ENCODE data around the gene DRC7.
"Not testable (repeated sequence)": the region's sequence is repeated elsewhere in the genome, so short reads cannot be mapped to it uniquely, and the experiment has no call there.

The DRC7 gene

DNA sequence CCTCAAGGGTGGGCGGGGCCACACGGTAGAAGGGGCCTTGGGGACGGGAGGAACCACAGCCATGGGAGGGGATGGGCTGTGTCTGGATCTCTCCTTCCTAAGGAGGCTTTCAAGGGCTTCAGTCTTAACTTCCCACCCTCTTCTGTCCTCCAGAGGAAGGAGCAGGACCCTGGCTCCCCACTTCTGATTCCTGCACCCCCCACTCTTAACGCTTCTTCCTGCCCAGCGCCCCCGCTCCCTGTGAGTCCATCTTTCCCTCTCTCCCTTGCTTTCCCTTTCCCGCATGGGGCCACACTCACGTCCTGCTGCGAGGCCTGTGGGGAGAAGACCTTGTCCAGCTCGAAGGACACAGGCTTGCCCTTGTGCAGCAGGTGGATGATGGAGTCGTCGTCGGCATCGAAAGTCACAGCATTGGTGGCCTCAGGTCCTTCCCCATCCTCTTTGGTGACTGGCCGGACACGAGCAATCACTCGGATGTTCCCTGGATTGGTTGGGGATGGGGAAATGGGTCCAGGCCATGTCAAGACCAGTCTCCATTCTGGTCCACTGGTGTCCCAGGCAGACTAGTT is 70.6 kb downstream of the DRC7 start:
- DNase-seq, result no peak

DNA sequence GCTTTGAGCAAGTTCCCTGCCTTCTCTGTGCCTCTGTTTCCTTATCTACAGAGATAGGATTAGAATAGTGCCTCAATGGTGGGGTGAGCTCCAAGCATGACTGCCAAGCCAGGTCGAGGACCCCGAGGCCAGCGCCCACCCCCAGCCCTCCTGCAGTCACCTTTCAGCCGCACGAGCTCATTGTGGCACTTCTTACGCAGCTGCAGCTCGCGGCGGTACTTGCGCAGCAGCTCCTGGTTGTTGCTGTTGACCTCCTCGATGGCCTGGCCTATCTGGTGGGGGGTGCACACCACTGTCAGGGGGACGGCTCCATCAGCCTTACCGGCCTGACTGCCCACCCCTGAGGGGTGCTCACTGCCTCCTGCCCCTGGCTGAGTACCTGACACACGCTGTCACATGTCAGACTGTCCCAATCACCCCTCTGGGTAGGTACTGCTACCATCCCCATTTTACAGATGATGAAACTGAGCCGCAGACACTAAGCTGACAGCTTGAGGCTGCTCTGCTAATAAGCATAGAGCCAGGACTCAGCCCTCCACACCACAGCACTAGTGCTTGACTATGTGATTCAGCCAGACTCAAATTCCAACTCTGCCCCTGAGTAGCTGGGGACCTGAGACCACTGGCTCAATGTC is 72.2 kb downstream of the DRC7 start:
- DNase-seq, result no peak

DNA sequence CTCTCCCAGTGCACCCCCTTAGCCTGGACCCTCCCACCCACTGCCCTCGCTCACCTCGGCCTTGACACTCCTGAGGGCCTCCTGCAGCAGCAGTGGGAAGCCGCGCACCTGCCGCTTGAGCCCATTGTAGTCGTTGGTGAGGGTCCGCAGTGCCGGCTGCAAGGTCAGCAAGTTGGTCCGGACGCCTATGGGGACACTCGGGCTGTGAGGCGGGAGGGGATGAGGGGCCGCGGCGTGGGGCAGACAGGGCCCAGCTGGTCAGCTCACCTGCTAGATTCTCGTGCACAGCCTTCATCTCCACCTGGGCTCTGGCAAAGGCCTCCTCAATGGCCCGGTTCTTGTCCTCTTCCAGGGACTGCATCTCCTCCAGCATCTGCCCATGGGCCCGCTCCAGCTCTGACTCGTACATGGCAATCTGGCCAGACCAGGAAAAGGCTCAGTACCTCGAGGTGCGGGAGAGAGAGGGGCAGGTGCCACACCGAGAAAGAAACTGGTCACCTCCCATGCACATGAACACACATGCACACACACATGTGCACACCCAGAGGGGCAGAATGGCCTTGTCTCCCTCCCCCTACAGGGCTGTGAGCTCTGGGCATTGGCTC is 75.0 kb downstream of the DRC7 start:
- DNase-seq, result no peak

DNA sequence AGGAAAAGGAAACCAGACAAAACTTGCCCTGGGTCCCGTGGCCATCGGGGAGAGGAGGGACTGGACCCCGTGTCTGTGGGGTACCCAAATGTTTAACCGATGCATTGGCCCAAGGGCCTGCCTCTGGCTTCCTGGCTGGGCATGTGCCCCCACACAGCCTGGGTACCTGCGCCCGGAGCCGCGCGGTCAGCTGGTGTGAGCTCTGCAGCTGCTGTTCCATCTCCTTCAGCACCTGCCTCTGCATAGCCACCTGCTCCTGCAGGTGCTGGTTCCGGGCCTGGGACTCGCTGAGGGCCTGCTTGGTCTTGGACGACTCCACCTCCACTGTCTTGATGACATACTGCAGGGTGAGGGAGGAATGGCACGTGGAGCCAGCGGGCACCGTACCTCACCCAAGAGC is 75.8 kb downstream of the DRC7 start:
- DNase-seq, result no peak

DNA sequence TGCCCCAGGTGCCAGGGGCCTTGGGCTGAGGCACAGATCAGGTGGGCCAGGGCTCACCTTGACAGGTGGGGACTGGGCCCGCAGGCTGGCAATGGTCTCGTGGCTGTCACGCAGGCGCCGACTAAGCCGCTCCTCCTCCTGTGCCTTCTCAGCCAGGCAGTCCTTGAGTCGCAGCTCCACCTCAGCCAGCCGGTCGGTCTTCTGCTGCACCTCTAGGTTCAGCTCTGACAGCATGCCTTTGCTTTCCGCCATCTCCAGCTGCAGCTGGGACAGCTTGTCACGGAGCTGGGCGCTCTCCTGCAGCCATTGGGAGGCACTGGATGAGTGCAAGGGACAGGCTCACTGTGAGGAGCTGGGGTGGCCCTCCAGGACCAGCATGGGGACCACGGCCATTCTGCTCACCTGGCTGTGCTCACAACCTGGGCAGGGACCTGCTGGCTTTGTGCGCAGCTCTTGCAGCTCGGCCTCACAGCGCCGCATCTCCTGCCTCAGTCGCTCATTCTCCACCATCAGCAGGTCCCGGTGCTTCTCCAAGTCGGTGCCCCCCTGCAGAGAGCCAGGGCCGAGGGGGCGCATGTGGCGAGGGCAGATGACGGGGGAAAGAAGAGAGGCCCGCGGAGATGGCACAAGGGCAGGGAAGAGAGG is 76.7 kb downstream of the DRC7 start:
- no peak for DNase-seq

DNA sequence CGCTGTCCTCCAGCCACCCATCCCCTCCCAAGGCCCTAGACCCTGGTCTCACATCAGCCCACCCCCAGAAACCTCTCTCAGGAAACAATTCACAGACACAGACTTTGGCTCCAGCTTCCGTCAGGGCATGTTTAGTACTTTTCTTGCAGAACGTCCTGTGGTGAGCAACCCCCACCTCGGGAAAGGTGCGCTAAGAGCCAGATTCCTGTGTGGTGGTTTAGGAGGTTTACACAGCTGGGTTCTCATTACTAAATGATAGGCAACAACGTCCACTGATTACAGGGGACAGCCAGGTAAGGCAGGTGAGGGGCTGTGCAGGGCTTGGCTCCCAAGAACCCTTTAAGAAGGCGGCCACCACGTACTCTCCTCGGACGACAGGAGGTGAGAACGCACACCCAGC is 78.4 kb downstream of the DRC7 start:
- DNase-seq, result no peak

DNA sequence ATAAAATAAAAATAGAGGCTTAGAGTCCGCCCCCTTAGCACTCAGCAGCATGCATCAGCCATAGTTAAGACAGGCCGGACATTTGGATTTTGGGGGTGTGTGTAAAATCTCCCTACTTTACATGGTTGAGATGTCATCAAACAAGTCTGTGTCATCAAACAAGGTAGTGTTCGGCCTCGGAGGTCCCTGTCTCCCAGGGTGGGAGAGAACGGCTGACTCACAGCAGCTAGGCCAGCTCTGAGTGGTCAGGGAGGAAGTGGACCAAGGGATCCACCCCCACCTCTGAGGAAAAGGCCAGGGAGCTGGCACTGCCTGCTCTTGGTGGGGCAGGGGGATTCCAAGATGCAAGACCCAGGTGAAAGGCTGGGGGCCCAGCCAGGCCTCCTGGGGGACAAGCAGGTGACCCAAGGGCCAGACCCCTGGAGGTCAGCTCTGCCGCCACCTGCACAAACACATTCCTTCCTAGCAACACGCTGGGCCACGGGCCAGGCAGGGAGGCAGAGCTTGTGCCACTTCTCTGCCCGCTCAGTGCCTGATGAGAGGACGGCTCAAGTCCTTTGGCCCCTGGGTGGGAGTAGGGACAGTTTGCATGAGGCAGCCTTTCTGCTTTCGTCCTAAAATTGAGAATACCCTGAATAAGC is 79.2 kb downstream of the DRC7 start:
- DNase-seq, result no peak

DNA sequence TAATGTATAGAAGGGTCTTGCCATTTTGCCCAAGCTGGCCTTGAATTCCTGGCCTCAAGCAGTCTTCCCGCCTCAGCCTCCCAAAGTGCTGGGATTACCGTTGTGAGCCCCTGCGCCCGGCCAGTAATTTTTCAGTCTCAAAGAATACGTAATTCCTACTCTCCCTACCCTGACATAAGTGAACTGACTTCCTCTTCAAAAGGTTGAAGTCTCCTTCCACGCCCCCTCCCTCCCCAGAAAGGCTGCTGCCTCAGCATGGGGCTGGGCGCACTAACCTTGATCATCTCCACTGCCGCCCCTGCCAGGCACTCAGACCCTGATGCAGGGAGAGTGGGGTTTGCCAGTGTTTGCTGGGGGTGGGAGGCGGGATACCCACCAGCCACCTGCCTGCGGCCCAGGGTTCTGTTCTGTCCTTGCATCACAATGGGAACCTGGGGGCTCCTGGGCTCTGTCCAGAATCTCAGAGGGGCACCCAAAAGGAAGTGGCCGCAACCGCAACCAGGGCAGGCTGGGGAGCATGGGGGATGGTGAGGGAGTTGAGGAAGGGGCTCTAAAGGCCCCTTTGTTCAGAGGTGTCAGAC is 80.2 kb downstream of the DRC7 start:
- no peak for DNase-seq

DNA sequence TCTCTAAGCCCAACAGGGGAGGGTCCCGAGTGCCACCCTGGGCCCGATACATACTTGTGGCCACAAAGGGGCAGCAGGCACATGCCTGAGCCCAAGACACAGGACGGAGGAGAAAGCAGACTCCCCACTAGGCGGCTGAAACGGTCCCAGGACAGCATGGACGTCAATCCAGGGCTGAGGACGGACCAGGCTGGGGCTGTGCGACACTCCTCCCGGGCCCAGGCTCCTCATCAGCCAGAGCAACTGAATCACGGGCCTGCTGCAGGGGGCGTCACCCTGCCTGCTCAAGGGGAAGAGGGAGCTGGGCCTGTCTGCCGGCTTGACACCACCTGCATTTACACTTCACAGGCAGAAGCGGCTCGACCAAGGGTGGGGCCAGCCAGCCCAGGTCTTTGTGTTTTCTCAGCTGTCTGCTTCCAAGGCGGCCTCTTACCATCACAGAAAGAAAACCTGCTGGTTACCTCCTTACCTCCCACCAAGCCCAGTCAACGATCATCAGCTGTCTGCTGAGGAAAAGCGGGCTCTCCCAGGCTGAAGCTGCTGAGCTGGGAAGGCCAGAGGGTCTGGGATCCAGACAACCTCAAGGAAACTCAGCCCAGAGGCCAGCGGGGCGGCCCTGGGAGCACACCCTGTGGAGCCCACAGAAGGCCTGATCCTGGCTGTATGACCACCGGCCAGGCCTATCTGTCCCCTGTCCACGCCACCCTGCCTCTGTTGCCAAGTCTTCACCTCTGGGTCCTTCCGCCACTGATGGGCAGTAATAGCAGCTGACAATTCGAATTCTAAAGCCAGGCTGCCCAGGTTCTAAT is 81.3 kb downstream of the DRC7 start:
- DNase-seq, result no peak

DNA sequence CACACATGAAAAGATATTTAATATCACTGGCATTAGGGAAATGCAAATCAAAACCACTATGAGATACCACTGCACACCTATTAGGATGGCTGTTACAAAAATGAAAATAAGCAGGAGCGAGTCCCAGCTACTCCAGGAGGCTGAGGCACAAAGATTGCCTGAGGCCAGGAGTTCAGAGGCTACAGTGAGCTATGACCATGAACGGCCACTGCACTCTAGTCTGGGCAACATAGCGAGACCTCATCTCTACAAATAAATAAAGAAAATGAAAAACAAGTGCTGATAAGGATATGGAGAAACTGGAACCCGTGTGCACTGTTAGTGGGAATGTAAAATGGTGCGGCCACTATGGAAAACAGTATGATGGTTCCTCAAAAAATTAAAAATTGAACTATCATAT is 84.1 kb downstream of the DRC7 start:
- DNase-seq, result no peak

DNA sequence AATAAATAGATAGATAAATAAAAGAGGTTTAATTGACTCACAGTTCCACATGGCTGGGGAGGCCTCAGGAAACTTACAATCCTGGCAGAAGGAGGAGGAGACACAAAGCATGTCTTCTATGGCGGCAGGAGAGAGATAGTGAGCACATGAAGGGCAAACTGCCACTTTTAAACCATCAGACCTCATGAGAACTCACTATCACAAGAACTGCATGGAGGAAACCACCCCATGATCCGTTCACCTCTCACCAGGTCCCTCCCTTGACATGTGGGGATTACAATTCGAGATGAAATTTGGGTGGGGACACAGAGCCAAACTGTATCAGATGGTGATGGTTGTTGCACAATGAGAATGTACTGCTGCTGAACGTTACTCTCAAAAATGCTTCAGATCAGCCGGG is 85.2 kb downstream of the DRC7 start:
- DNase-seq, result not testable (repeated sequence)

DNA sequence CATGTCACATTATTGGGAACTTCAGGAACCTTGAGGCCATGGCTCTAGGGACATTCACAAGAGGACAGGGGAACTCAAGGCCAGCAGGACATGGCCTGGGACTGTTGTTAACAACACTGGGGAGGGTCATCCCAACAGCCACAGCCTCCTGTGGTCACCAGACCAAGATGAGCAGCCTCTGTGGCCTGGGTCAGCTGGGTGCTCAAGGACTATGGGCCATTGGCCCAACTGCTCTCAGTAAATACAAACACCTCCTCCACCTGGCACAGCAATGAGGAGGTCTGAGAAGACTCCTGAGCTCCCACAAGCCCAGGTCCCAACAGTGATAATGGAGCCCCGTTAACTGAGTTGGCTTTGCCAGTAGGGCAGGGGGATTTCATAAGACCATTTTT is 86.7 kb downstream of the DRC7 start:
- DNase-seq, result no peak
